Measurements from ENCODE around the gene SMIM23. TPM values are rescaled to one million over a fixed set of nuclear protein-coding genes. Genes with fewer than 3 reads are reported as not detected.

The SMIM23 gene
- total and polyA plus RNA-seq, 10 of the 15 experiments (the other 5 are each of a cell fraction or from before 2014, with no cell fraction given) = not detected

GRCh38 chr5:171745602-171746001, 40.0 kb upstream of the SMIM23 start:
- Histone ChIP-seq H3K27me3 (replicated peaks in 1 of 2; ENCODE audit: control insufficient read depth in 2 of 2, insufficient read depth in 2 of 2, low read length in 1 of 2) (no peaks in the 10 kb centered on the region), H3K4me1 (ENCODE audit: control insufficient read depth, insufficient read depth, low read length) (peaks cover 18% of the 10 kb centered on the region), H4K20me1 (ENCODE audit: control insufficient read depth, insufficient read depth) (no peaks in the 10 kb centered on the region), H3K79me2 (ENCODE audit: control insufficient read depth, insufficient read depth, low read length) (no peaks in the 10 kb centered on the region), H3K9ac (ENCODE audit: control insufficient read depth, insufficient read depth, low read length) (no peak overlapping the region), H3K4me3 (no peak overlapping the region), H3K4me2 (ENCODE audit: control insufficient read depth, insufficient read depth) (no peak overlapping the region), H3K9me3 (replicated peaks; ENCODE audit: control insufficient read depth, insufficient read depth, low read length) (no peaks in the 10 kb centered on the region), H2AFZ (ENCODE audit: control insufficient read depth, low read depth, low read length) (no peak overlapping the region), H3K36me3 (ENCODE audit: control insufficient read depth in 2 of 2, insufficient read depth in 2 of 2, low read length in 1 of 2) (no peaks in the 10 kb centered on the region), H3K27ac (ENCODE audit: control insufficient read depth, insufficient read depth) (no peak overlapping the region)
- no TSS peak for BruUV-seq (replicated peaks)
- no peak for DNase-seq (ENCODE audit: low read depth, low spot score)
- FAIRE-seq = no peak
- in situ Hi-C loops (cut with MboI) = no loop called here
- ChIA-PET POLR2A (no interaction called here), RAD21 (ENCODE audit: unreplicated experiment) (no interaction called here), CTCF (no interaction called here), SMC1A (ENCODE audit: uncharacterized antibody, unreplicated experiment) (no interaction called here)
- WGBS (ENCODE audit: insufficient coverage, insufficient replicate concordance, low lambda C conversion rate, missing lambda C conversion rate) = 37% methylated on average over 5 of the region's 5 CpGs
- intact Hi-C loops (cut with micrococcal nuclease; ENCODE audit: unreplicated experiment) = no loop called here
- ATAC-seq = no peak
- TF ChIP-seq MXI1 (IDR thresholded peaks at IDR 0.05; ENCODE audit: low read depth, low read length) (no peak), MEF2A (IDR thresholded peaks at IDR 0.05; ENCODE audit: insufficient read depth, low read depth, low read length) (no peak), NFIC (IDR thresholded peaks at IDR 0.05; ENCODE audit: low read depth, low read length) (no peak), POLR2A (IDR thresholded peaks at IDR 0.05; ENCODE audit: low read depth, low read length) (no peak), KLF5 (IDR thresholded peaks at IDR 0.05; ENCODE audit: partially characterized antibody) (no peak), RUNX3 (IDR thresholded peaks at IDR 0.05; ENCODE audit: low read length) (no peak), SMAD5 (IDR thresholded peaks at IDR 0.05; ENCODE audit: low read depth) (no peak), USF2 (IDR thresholded peaks at IDR 0.05; ENCODE audit: borderline replicate concordance, low read depth, low read length) (no peak), ASH2L (IDR thresholded peaks at IDR 0.05; ENCODE audit: borderline replicate concordance, low read depth) (no peak), BCLAF1 (IDR thresholded peaks at IDR 0.05) (no peak), ZNF24 (IDR thresholded peaks at IDR 0.05) (no peak), SMC3 (IDR thresholded peaks at IDR 0.05; ENCODE audit: borderline replicate concordance, low read length) (no peak), TARDBP (IDR thresholded peaks at IDR 0.05; ENCODE audit: borderline replicate concordance) (no peak), CUX1 (IDR thresholded peaks at IDR 0.05; ENCODE audit: insufficient replicate concordance, low read depth, low read length) (no peak), FOXM1 (IDR thresholded peaks at IDR 0.05; ENCODE audit: low read depth, low read length) (no peak), CREM (IDR thresholded peaks at IDR 0.05; ENCODE audit: low read depth) (no peak), ATF2 (IDR thresholded peaks at IDR 0.05; ENCODE audit: low read length) (no peak)

Measured in GM12878 (cell line).